ENCODE measurements around the gene GAGE12F.
"Not testable (repeated sequence)": the region's sequence is repeated elsewhere in the genome, so short reads cannot be mapped to it uniquely, and the experiment has no call there.

Gene GAGE12F

GRCh38 chrX:49560542-49560941 is at the start of gene GAGE12F:
Gene GAGE12F, plus strand, starts transcription at chrX:49560842. Its CDS starts 1,155 bp downstream, at chrX:49561997.
- not testable (repeated sequence) for DNase-seq (ENCODE audit: low read depth)

- not testable (repeated sequence) for DNase-seq (ENCODE audit: low read depth)
These were observed 28.8 kb upstream of the GAGE12F start, which contains the start of gene GAGE12C for GRCh38 chrX:49531877-49532276. Gene GAGE12C, plus strand, starts transcription at chrX:49532177. Its CDS starts 1,155 bp downstream, at chrX:49533332.

GRCh38 chrX:49541433-49541832 is 19.2 kb upstream of the GAGE12F start, which contains the start of gene GAGE12D:
Gene GAGE12D, plus strand, starts transcription at chrX:49541733. Its CDS starts 1,155 bp downstream, at chrX:49542888.
- DNase-seq (ENCODE audit: low read depth) = not testable (repeated sequence)

- not testable (repeated sequence) for DNase-seq (ENCODE audit: low read depth)
These were observed 9.7 kb upstream of the GAGE12F start, which contains the start of gene GAGE12E for GRCh38 chrX:49550989-49551388. Gene GAGE12E, plus strand, starts transcription at chrX:49551289. Its CDS starts 1,155 bp downstream, at chrX:49552444.

- DNase-seq (ENCODE audit: low read depth) = not testable (repeated sequence)
These were observed 8.1 kb downstream of the GAGE12F start for GRCh38 chrX:49568728-49569127.

- DNase-seq (ENCODE audit: low read depth) = not testable (repeated sequence)
These were observed 8.5 kb downstream of the GAGE12F start for GRCh38 chrX:49569152-49569551.

GRCh38 chrX:49570100-49570499 is 9.5 kb downstream of the GAGE12F start, which contains the start of gene GAGE12G:
Gene GAGE12G, plus strand, starts transcription at chrX:49570400. Its CDS starts 1,155 bp downstream, at chrX:49571555.
- DNase-seq (ENCODE audit: low read depth) = not testable (repeated sequence)

GRCh38 chrX:49579649-49580048 is 19.0 kb downstream of the GAGE12F start, which contains the start of gene GAGE12H:
Gene GAGE12H, plus strand, starts transcription at chrX:49579949. Its CDS starts 1,155 bp downstream, at chrX:49581104.
- DNase-seq (ENCODE audit: low read depth) = not testable (repeated sequence)

GRCh38 chrX:49589196-49589595 is 28.6 kb downstream of the GAGE12F start, which contains the start of gene GAGE2A:
Gene GAGE2A, plus strand, starts transcription at chrX:49589496. Its CDS starts 1,155 bp downstream, at chrX:49590651.
- not testable (repeated sequence) for DNase-seq (ENCODE audit: low read depth)

- DNase-seq (ENCODE audit: low read depth) = not testable (repeated sequence)
These were observed 29.3 kb downstream of the GAGE12F start for GRCh38 chrX:49589769-49590478.

- DNase-seq (ENCODE audit: low read depth) = not testable (repeated sequence)
These were observed 29.8 kb downstream of the GAGE12F start for GRCh38 chrX:49590488-49590887.

GRCh38 chrX:49598720-49599119 is 38.1 kb downstream of the GAGE12F start, which contains the start of gene GAGE1:
Gene GAGE1, plus strand, starts transcription at chrX:49599020. Its CDS starts 1,155 bp downstream, at chrX:49600175.
- not testable (repeated sequence) for DNase-seq (ENCODE audit: low read depth)

- no peak for DNase-seq (ENCODE audit: low read depth)
These were observed 50.2 kb downstream of the GAGE12F start for GRCh38 chrX:49610718-49611310.

Measured in activated gamma-delta T cell treated with anti-CD3 and anti-CD28 coated beads, Interleukin-2, amount 50 U/mL, for 16 hours (primary cell).